GM19193 (cell line): Measurements from ENCODE around the gene ULK3.
A peak's percentile ranks its signal among the peaks of the same experiment; 100 is the strongest.

Experiments
- POLR2A ChIP-seq: IDR thresholded peaks from 4 replicates; pipeline ENCODE4 v1.6.1; 2011; ENCODE audit not compliant: insufficient read depth, insufficient read length; ENCODE audit errors: extremely low read depth

Gene ULK3

GRCh38 chr15:74872702-74873035, 29.7 kb upstream of the ULK3 start:
- TF ChIP-seq POLR2A: no peak

DNA sequence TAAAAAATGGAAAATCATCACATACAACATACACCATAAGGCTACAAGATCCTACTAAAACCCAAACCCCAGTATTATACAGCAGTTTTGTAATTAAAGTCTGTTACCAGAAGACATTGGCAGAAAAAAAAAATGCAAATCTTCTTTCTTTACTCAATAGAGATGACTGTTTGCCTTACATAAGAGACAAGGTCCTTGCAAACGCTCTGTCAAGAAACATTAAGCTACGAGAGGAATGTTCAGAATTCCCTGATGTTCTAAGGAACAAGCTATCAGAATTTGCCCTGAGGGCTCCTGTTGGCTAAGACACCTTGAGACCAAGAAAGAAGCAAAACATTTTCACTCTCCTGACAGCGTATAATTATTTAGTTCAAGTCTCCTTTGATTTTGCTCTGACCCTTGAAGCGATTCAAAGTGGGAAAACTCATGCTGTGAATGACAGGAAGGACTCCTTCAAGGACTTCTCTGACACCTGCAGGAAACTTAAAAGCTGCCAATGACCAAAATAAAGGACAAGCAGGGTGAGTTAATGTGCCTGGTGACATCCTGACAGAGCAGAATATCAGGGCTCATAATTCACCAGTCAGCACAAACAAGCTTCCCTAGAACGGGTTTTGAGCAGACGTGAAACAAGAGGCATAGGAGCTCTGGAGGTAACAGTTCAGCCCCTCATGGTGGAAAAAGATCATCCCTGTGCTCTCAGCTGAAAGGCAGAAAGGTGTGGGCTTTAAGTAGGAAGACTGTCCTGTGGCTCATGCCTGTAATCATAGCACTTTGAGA, 27.7 kb upstream of the ULK3 start:
- no peak for TF ChIP-seq POLR2A

- TF ChIP-seq POLR2A: peak; percentile 47
These were observed 26.9 kb upstream of the ULK3 start for GRCh38 chr15:74869726-74870407.

DNA sequence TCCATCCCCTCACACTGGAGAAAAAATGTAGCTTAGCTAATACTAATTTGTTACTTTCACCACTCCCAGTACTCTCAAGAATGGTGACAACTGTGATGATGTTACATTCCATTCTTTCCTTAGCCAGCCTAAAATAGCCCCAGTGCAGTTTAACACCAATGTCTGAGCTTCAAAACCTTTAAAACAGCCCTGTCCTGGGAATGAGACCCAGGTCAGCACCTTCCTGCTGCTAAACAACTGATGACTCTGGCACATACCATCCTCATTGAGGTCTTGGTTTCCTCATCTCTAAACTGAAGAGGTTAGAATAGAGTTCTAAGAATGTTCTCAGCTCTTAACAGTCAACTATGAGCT, 26.4 kb upstream of the ULK3 start:
- TF ChIP-seq POLR2A: no peak

DNA sequence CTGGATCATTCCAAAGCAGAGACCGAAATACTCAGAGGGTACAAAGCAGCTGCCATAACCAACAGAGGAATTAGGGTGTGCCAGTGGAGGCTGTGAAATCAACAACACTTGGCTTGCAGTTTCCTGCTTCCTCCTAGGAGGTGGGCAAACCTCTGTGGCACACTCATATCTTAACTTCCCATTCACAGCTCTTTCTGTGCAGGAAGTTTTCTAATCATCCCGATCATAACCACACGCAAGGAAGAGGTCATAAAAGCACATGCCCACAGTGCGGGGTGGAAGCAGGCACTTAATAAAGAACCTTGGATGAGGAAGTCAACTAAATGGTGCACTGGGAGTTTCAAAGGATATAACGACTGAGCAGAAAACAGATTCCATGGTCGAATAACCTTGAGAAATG, 25.1 kb upstream of the ULK3 start:
- no peak for TF ChIP-seq POLR2A

DNA sequence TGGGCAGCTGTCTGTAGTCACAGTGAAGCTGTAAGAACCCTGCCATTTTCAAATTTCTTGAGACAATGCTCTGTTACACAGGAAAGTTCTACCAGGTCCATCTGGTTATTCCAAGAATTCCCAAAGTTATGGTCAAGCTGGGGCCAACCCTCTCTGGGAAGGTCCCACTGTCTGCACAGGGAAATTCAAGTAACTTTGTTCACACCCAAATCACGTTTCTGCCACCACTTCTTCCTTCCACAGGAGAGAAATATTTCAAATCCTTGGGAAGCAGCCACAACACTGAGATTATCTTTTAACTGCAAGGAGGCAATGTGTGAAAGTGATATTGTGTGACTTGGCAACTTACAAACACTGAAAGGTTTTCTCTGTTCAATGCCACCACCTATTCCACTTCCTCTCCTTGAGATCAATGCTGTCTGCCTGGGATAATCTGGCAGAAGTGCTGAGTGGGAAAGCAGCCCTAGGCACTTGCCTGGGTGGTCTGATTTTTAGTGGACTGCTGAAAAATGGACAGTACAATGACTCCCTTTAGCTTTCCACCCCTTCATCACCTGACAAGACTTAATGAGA, 24.6 kb upstream of the ULK3 start:
- TF ChIP-seq POLR2A: no peak

- no peak for TF ChIP-seq POLR2A
These were observed 23.1 kb upstream of the ULK3 start for GRCh38 chr15:74866090-74866489.

GRCh38 chr15:74865316-74865715, 22.4 kb upstream of the ULK3 start:
- TF ChIP-seq POLR2A: no peak

DNA sequence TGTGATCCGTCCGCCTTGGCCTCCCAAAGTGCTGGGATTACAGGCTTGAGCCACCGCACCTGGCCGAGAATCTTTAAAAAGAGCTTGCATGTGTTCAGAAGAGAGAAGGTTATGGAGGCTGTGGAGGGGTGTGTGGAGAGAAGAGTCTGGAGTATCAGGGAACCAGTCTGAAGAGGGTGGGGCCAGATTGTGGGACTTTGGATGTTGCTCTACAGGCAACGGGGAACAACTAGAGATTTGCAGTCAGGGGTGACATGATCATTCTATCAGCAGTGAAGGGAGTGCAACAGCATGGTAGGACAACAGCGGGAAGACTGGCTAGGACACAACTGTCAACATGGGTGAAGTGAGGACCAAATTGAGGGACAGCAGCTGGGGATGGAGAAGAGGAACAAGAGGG, 21.3 kb upstream of the ULK3 start:
- no peak for TF ChIP-seq POLR2A

- TF ChIP-seq POLR2A: no peak
These were observed 20.5 kb upstream of the ULK3 start for GRCh38 chr15:74863239-74864056.

DNA sequence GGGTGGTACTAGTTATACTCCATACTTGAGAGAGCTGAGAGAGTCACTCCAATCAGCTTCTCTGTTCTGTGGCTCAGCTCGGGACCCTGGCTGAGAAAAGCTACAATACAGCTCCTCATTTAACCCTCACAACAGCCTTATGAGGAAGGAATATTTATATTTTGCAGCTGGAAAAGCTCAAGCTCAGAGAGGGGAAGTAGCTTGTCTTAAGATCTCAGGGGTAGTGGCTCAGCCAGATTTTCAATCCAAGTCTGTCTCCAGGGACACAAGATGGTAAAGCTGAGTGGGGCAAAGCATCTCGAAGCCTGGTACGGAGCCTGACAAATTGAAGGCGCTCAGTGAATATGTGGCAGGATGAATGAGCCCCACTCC, 15.4 kb upstream of the ULK3 start:
- TF ChIP-seq POLR2A: no peak

DNA sequence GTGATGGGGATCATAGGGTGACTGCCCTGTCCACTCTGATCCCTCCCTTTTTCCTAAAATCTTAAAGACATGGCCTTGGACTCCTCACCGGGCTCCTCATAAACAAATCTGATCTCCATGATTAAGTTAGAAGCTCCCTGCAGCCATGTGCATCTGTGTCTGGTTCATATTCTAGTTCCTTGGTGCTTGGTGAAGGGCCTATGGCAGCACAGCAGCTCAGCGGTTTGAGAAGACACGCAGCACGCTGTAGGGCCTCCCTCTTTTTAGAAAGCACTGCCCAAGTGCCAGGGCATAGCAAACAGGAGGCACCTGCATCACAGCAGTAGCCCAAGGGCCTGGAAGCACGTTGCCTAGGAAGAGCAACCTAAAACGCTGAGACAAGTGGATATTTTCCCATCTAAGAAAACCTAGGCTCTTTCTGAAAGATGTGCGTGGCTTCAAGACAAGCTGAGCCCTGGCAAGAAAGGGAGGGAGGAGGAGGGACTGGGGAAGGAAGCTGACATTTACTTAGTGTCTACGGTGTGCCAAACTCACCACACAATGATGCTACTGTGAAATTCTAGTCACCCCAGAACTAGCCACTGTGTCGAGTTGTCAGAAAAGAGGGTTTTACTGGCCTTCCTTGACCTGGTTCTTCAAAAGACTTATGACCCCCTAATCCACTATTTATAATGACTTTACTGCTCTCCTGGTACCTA, 14.9 kb upstream of the ULK3 start:
- no peak for TF ChIP-seq POLR2A

DNA sequence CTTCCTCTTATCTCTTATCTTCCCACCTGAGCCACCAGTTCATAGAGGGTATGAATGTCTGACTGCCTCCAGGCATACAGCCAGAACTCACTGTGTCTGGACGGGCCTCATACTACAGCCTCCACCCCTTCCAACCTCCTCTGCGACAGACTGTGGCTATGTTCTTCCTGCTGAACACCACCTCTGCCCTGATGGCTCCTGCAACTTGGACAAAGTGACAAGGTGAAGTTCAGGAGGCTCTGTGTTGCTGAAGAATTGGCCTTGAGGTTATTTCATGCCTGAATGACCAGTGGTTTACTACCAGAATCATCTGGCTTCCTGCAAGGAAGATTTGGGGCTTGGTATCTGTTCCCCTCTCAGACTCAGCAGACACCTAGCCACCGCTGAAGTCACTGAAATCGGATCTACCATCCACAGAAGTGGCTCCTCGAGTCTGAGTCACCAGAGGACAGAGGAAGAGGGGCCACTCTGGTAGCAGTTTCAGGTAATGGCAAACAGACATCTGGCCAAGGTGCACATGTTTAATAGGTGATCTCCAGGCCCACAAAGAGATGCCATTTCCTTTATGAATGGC, 14.2 kb upstream of the ULK3 start:
- no peak for TF ChIP-seq POLR2A

GRCh38 chr15:74856537-74856936, 13.6 kb upstream of the ULK3 start:
- TF ChIP-seq POLR2A: no peak
